Stimulated activated CD4-positive, alpha-beta T cell treated with anti-CD3 and anti-CD28 coated beads, Interleukin-1b, Interleukin-23, amount 100 ng/mL, for 24 hours (primary cell): ENCODE data around the gene DHRS4L2.
"Not testable (repeated sequence)": the region's sequence is repeated elsewhere in the genome, so short reads cannot be mapped to it uniquely, and the experiment has no call there.

ENCODE experiments used
- DNase-seq, 4 experiments: peaks; one replicate each; pipeline ENCODE4 v3.0.0-alpha.2; 2020; ENCODE audit warnings: low read depth in 4 of 4, low spot score in 1 of 4

The DHRS4L2 gene

GRCh38 chr14:23970283-23970659 lies 18.5 kb upstream of the DHRS4L2 start:
- not testable (repeated sequence) for DNase-seq

GRCh38 chr14:23973178-23973577 lies 15.6 kb upstream of the DHRS4L2 start:
- DNase-seq, result not testable (repeated sequence)

GRCh38 chr14:23974041-23974440 lies 14.7 kb upstream of the DHRS4L2 start:
- not testable (repeated sequence) for DNase-seq

GRCh38 chr14:23977208-23977607 lies 11.5 kb upstream of the DHRS4L2 start:
- DNase-seq, result not testable (repeated sequence)

GRCh38 chr14:23981951-23982813 lies 6.5 kb upstream of the DHRS4L2 start:
- not testable (repeated sequence) for DNase-seq

- DNase-seq, result no peak
Observed at GRCh38 chr14:23984891-23985602, 3.7 kb upstream of the DHRS4L2 start.

GRCh38 chr14:23988223-23988606 lies 514 bp upstream of the DHRS4L2 start:
- not testable (repeated sequence) for DNase-seq

- DNase-seq, result not testable (repeated sequence)
Observed at GRCh38 chr14:23989734-23990445, 1.2 kb downstream of the DHRS4L2 start.

GRCh38 chr14:23990961-23991360 lies 2.2 kb downstream of the DHRS4L2 start:
- DNase-seq, result not testable (repeated sequence)

GRCh38 chr14:23993042-23993441 lies 4.3 kb downstream of the DHRS4L2 start:
- not testable (repeated sequence) for DNase-seq

GRCh38 chr14:23996009-23996408 lies 7.3 kb downstream of the DHRS4L2 start:
- DNase-seq, result not testable (repeated sequence)

GRCh38 chr14:23996825-23997224 lies 8.1 kb downstream of the DHRS4L2 start:
- not testable (repeated sequence) for DNase-seq

GRCh38 chr14:23999640-24000039 lies 10.9 kb downstream of the DHRS4L2 start:
- not testable (repeated sequence) for DNase-seq

GRCh38 chr14:24001078-24001477 lies 12.3 kb downstream of the DHRS4L2 start:
- not testable (repeated sequence) for DNase-seq

GRCh38 chr14:24001679-24002078 lies 12.9 kb downstream of the DHRS4L2 start:
- not testable (repeated sequence) for DNase-seq

- DNase-seq, result not testable (repeated sequence)
Observed at GRCh38 chr14:24006471-24006816, 17.7 kb downstream of the DHRS4L2 start.

- peak; percentile 21 to 70 (median 50) for DNase-seq
Observed at GRCh38 chr14:24006817-24007652, 18.3 kb downstream of the DHRS4L2 start.

GRCh38 chr14:24011051-24011450 lies 22.3 kb downstream of the DHRS4L2 start:
- no peak for DNase-seq

- not testable (repeated sequence) for DNase-seq
Observed at GRCh38 chr14:24012726-24013273, 24.1 kb downstream of the DHRS4L2 start.
